GM12872 (cell line): Measurements from ENCODE around the gene CYBRD1.
A peak's percentile ranks its signal among the peaks of the same experiment; 100 is the strongest.

Experiments
- CTCF ChIP-seq: IDR thresholded peaks from 3 replicates; pipeline ENCODE4 v1.5.1; 2011; ENCODE audit warnings: low read depth, mild to moderate bottlenecking, low read length, moderate library complexity; ENCODE audit not compliant: insufficient read depth

The CYBRD1 gene

GRCh38 chr2:171520471-171520870 is 1.8 kb upstream of the CYBRD1 start:
- no peak for TF ChIP-seq CTCF

- TF ChIP-seq CTCF: no peak
Observed at GRCh38 chr2:171521361-171522051, 768 bp upstream of the CYBRD1 start.

- no peak for TF ChIP-seq CTCF
Observed at GRCh38 chr2:171522788-171523087, 464 bp downstream of the CYBRD1 start.

GRCh38 chr2:171523088-171524017 is 1.1 kb downstream of the CYBRD1 start:
- TF ChIP-seq CTCF: no peak

- no peak for TF ChIP-seq CTCF
Observed at GRCh38 chr2:171524018-171524401, 1.7 kb downstream of the CYBRD1 start.

- peak; percentile 82 for TF ChIP-seq CTCF
Observed at GRCh38 chr2:171529914-171530313, 7.6 kb downstream of the CYBRD1 start.

GRCh38 chr2:171530378-171530777 is 8.1 kb downstream of the CYBRD1 start:
- no peak for TF ChIP-seq CTCF
